Activated CD8-positive, alpha-beta T cell treated with anti-CD3 and anti-CD28 coated beads for 36 hours (primary cell): Measurements from ENCODE around the gene AP1B1. TPM values are rescaled to one million over a fixed set of nuclear protein-coding genes. Genes with fewer than 3 reads are reported as not detected.

ENCODE experiments used
- ATAC-seq: fragments of 200-7000 bp; cut with Tn5 transposase; one replicate; pipeline ENCODE4 v1.10.0; 2021; ENCODE audit warnings: mild to moderate bottlenecking, moderate library complexity
- CTCF ChIA-PET: fragments of 350-600 bp; sonication (Branson Sonifier 250); formaldehyde crosslinking; loops from one replicate; lab custom pipeline; 2021; ENCODE audit warnings: antibody characterized with exemption; lab: Charles Lee
- POLR2A ChIA-PET: fragments of 350-600 bp; sonication (Branson Sonifier 250); formaldehyde crosslinking; loops from one replicate; lab custom pipeline; 2021; ENCODE audit warnings: antibody characterized with exemption; lab: Charles Lee
- DNase-seq: peaks from one replicate; pipeline ENCODE4 v3.0.0-alpha.2; 2020
- H3K27ac Mint-ChIP-seq: one replicate; pipeline ENCODE4 v1.8.0; 2021; ENCODE audit warnings: mild to moderate bottlenecking, mixed read lengths
- H3K27me3 Mint-ChIP-seq: one replicate; pipeline ENCODE4 v1.8.0; 2021; ENCODE audit warnings: mixed read lengths
- H3K36me3 Mint-ChIP-seq: one replicate; pipeline ENCODE4 v1.8.0; 2021; ENCODE audit warnings: low read depth, mixed read lengths
- H3K4me1 Mint-ChIP-seq: one replicate; pipeline ENCODE4 v1.8.0; 2021; ENCODE audit warnings: low read depth, mixed read lengths
- H3K4me3 Mint-ChIP-seq: one replicate; pipeline ENCODE4 v1.8.0; 2021; ENCODE audit warnings: mild to moderate bottlenecking, moderate library complexity, mixed read lengths
- H3K9me3 Mint-ChIP-seq: one replicate; pipeline ENCODE4 v1.8.0; 2021; ENCODE audit warnings: mixed read lengths
- CTCF ChIP-seq: fragments of 200-600 bp; IDR thresholded peaks from one replicate; pipeline ENCODE4 v1.8.0; 2022; ENCODE audit warnings: antibody characterized with exemption, mild to moderate bottlenecking
- intact Hi-C: fragments of 100-400 bp; cut with micrococcal nuclease; formaldehyde crosslinking; loops from one replicate; pipeline ENCODE4 v1.10.0; 2022
- total RNA-seq, 2 experiments: library from RNA; stranded (reverse); gene quantifications; one replicate each; pipeline ENCODE4 v1.2.3, GENCODE V29; 2021

Gene AP1B1
- total RNA-seq, 2 experiments from 2014 or later = 57.5 to 59.0 TPM

- H3K36me3 Mint-ChIP-seq = peaks cover 51% of the 10 kb centered on the region
- no peak for DNase-seq
- H3K27me3 Mint-ChIP-seq = peaks cover 4% of the 10 kb centered on the region
- POLR2A ChIA-PET = interaction anchor here (1.2 to 6.1 kb wide), 4 partner anchors 10 to 30 kb away, joined by 3 to 29 read pairs (median 8); partner anchors contain the start of genes EWSR1 and RHBDD3
- no peak overlapping the region for H3K4me3 Mint-ChIP-seq
- ATAC-seq = no peak
- TF ChIP-seq CTCF = no peak
- intact Hi-C loops = no loop called here
- H3K9me3 Mint-ChIP-seq = no peaks in the 10 kb centered on the region
- H3K27ac Mint-ChIP-seq = no peak overlapping the region
- CTCF ChIA-PET = no interaction called here
- peaks cover 7% of the 10 kb centered on the region for H3K4me1 Mint-ChIP-seq
These were observed 89.1 kb downstream of the AP1B1 start for GRCh38 chr22:29299136-29299900.

- Mint-ChIP-seq H3K36me3 (peaks cover 55% of the 10 kb centered on the region), H3K4me3 (no peak overlapping the region), H3K27me3 (no peaks in the 10 kb centered on the region), H3K4me1 (peaks cover 7% of the 10 kb centered on the region), H3K9me3 (no peaks in the 10 kb centered on the region), H3K27ac (peak overlapping the region; percentile 38)
- ATAC-seq = no peak
- TF ChIP-seq CTCF = no peak
- DNase-seq = no peak
- intact Hi-C loops = no loop called here
- ChIA-PET CTCF (no interaction called here), POLR2A (interaction anchor here (1.2 to 6.1 kb wide), 4 partner anchors 10 to 29 kb away, joined by 3 to 29 read pairs (median 8); partner anchors contain the start of genes EWSR1 and RHBDD3)
These were observed 89.7 kb downstream of the AP1B1 start for GRCh38 chr22:29298641-29299040.

- DNase-seq = no peak
- Mint-ChIP-seq H3K9me3 (no peaks in the 10 kb centered on the region), H3K27ac (no peak overlapping the region), H3K27me3 (no peaks in the 10 kb centered on the region), H3K4me3 (no peak overlapping the region), H3K36me3 (peaks cover 64% of the 10 kb centered on the region), H3K4me1 (peaks cover 9% of the 10 kb centered on the region)
- ChIA-PET POLR2A (interaction anchor here (1.0 to 1.3 kb wide), 2 partner anchors 10 to 16 kb away, joined by 4 read pairs; no protein-coding TSS in a partner anchor), CTCF (interaction anchor here (1.4 kb wide), 1 partner anchor 20 kb away, joined by 3 read pairs; no protein-coding TSS in a partner anchor)
- ATAC-seq = no peak
- intact Hi-C loops = no loop called here
- no peak for TF ChIP-seq CTCF
These were observed 96.0 kb downstream of the AP1B1 start for GRCh38 chr22:29292379-29292778.

- DNase-seq = no peak
- peak overlapping the region; percentile 37 for H3K27ac Mint-ChIP-seq
These were observed 97.2 kb downstream of the AP1B1 start for GRCh38 chr22:29291215-29291614.

More at GRCh38 chr22:29291215-29291614, 97.2 kb downstream of the AP1B1 start:
- no peaks in the 10 kb centered on the region for H3K9me3 Mint-ChIP-seq
- no peak for TF ChIP-seq CTCF
- no peak for ATAC-seq
- H3K36me3 Mint-ChIP-seq = peaks cover 63% of the 10 kb centered on the region
- H3K4me3 Mint-ChIP-seq = no peak overlapping the region
- intact Hi-C loops = no loop called here
- no peaks in the 10 kb centered on the region for H3K27me3 Mint-ChIP-seq
- peaks cover 13% of the 10 kb centered on the region for H3K4me1 Mint-ChIP-seq
- POLR2A ChIA-PET = interaction anchor here (1.0 to 1.6 kb wide), 4 partner anchors 11 to 24 kb away, joined by 4 to 5 read pairs (median 4); partner anchors contain the start of gene RHBDD3
- CTCF ChIA-PET = no interaction called here
